ENCODE results near the gene USP15. TPM values are rescaled to one million over a fixed set of nuclear protein-coding genes. Genes with fewer than 3 reads are reported as not detected.
A peak's percentile ranks its signal among the peaks of the same experiment; 100 is the strongest.

Gene USP15
- total and polyA plus RNA-seq, 4 experiments from 2014 or later: 79.1 to 156 (median 119) TPM

- POLR2A ChIA-PET (ENCODE audit: partially characterized antibody): interaction anchor here (1.5 kb wide), 1 partner anchor 12 kb away, joined by 5 read pairs; the partner anchor contains the start of gene USP15
- Histone ChIP-seq H3K9me3 (ENCODE audit: control insufficient read depth in 1 of 2, low read length in 2 of 2) (no peaks in the 10 kb centered on the region), H3K27me3 (ENCODE audit: insufficient read depth, low read length) (no peaks in the 10 kb centered on the region), H3K4me3 (ENCODE audit: low read length in 2 of 2) (no peak overlapping the region), H3K36me3 (ENCODE audit: insufficient read depth, low read length) (no peaks in the 10 kb centered on the region), H3K27ac (ENCODE audit: low read depth, low read length) (no peak overlapping the region), H3K4me1 (ENCODE audit: insufficient read depth, low read length) (peaks cover 22% of the 10 kb centered on the region)
- Mint-ChIP-seq H3K36me3 (no peaks in the 10 kb centered on the region), H3K4me1 (peaks cover 7 to 17% (median 14%) of the 10 kb centered on the region in 4 donors), H3K27ac (no peak overlapping the region), H3K9me3 (no peaks in the 10 kb centered on the region), H3K4me3 (no peak overlapping the region), H3K27me3 (peaks cover 0 to 2% of the 10 kb centered on the region in 2 donors)
- CTCF ChIA-PET (ENCODE audit: partially characterized antibody): no interaction called here
- intact Hi-C loops (cut with micrococcal nuclease): no loop called here
- DNase-seq: no peak
These were observed 12.7 kb upstream of the USP15 start for GRCh38 chr12:62247281-62248045.

GRCh38 chr12:62248873-62249272 is 11.3 kb upstream of the USP15 start:
- peaks cover 0 to 2% of the 10 kb centered on the region in 2 donors for H3K27me3 Mint-ChIP-seq
- intact Hi-C loops (cut with micrococcal nuclease): no loop called here
- H3K9me3 Mint-ChIP-seq: no peaks in the 10 kb centered on the region
- no peaks in the 10 kb centered on the region for H3K36me3 ChIP-seq (ENCODE audit: insufficient read depth, low read length)
- no peaks in the 10 kb centered on the region for H3K27me3 ChIP-seq (ENCODE audit: insufficient read depth, low read length)
- H3K27ac Mint-ChIP-seq: no peak overlapping the region
- peaks cover 0 to 8% of the 10 kb centered on the region in 2 donors for H3K36me3 Mint-ChIP-seq
- no peaks in the 10 kb centered on the region for H3K9me3 ChIP-seq (ENCODE audit: control insufficient read depth in 1 of 2, low read length in 2 of 2)
- H3K4me1 Mint-ChIP-seq: peaks cover 7 to 17% (median 15%) of the 10 kb centered on the region in 4 donors
- CTCF ChIA-PET (ENCODE audit: partially characterized antibody): no interaction called here
- DNase-seq: no peak
- H3K27ac ChIP-seq (ENCODE audit: low read depth, low read length): no peak overlapping the region
- H3K4me1 ChIP-seq (ENCODE audit: insufficient read depth, low read length): peaks cover 22% of the 10 kb centered on the region
- H3K4me3 Mint-ChIP-seq: no peak overlapping the region
- no peak overlapping the region for H3K4me3 ChIP-seq (ENCODE audit: low read length in 2 of 2)
- POLR2A ChIA-PET (ENCODE audit: partially characterized antibody): no interaction called here

GRCh38 chr12:62249419-62249818 is 10.8 kb upstream of the USP15 start:
- Histone ChIP-seq H3K9me3 (ENCODE audit: control insufficient read depth in 1 of 2, low read length in 2 of 2) (no peaks in the 10 kb centered on the region), H3K27ac (ENCODE audit: low read depth, low read length) (no peak overlapping the region), H3K27me3 (ENCODE audit: insufficient read depth, low read length) (no peaks in the 10 kb centered on the region), H3K4me3 (ENCODE audit: low read length in 2 of 2) (no peak overlapping the region), H3K36me3 (ENCODE audit: insufficient read depth, low read length) (no peaks in the 10 kb centered on the region), H3K4me1 (ENCODE audit: insufficient read depth, low read length) (peaks cover 22% of the 10 kb centered on the region)
- DNase-seq: no peak
- peaks cover 7 to 17% (median 15%) of the 10 kb centered on the region in 4 donors for H3K4me1 Mint-ChIP-seq
- H3K27me3 Mint-ChIP-seq: peaks cover 0 to 2% of the 10 kb centered on the region in 2 donors
- ChIA-PET CTCF (ENCODE audit: partially characterized antibody) (no interaction called here), POLR2A (ENCODE audit: partially characterized antibody) (no interaction called here)
- intact Hi-C loops (cut with micrococcal nuclease): no loop called here
- no peak overlapping the region for H3K4me3 Mint-ChIP-seq
- peaks cover 0 to 9% of the 10 kb centered on the region in 2 donors for H3K36me3 Mint-ChIP-seq
- H3K27ac Mint-ChIP-seq: no peak overlapping the region
- no peaks in the 10 kb centered on the region for H3K9me3 Mint-ChIP-seq

GRCh38 chr12:62250671-62251608 is 9.3 kb upstream of the USP15 start:
- ChIA-PET POLR2A (ENCODE audit: partially characterized antibody) (interaction anchor here (1.6 kb wide), 1 partner anchor 9 kb away, joined by 15 read pairs; the partner anchor contains the start of gene USP15), CTCF (ENCODE audit: partially characterized antibody) (interaction anchor here (1.2 to 1.5 kb wide), 2 partner anchors 9 to 187 kb away, joined by 3 to 5 read pairs; partner anchors contain the start of gene USP15)
- H3K9me3 Mint-ChIP-seq: no peaks in the 10 kb centered on the region
- Histone ChIP-seq H3K4me3 (ENCODE audit: low read length in 2 of 2) (no peak overlapping the region), H3K36me3 (ENCODE audit: insufficient read depth, low read length) (no peaks in the 10 kb centered on the region), H3K27ac (ENCODE audit: low read depth, low read length) (no peak overlapping the region), H3K9me3 (ENCODE audit: control insufficient read depth in 1 of 2, low read length in 2 of 2) (no peaks in the 10 kb centered on the region), H3K27me3 (ENCODE audit: insufficient read depth, low read length) (no peaks in the 10 kb centered on the region), H3K4me1 (ENCODE audit: insufficient read depth, low read length) (peaks cover 22% of the 10 kb centered on the region)
- no peak for DNase-seq
- intact Hi-C loops (cut with micrococcal nuclease): no loop called here
- peaks cover 0 to 9% of the 10 kb centered on the region in 2 donors for H3K36me3 Mint-ChIP-seq
- peaks cover 0 to 2% of the 10 kb centered on the region in 2 donors for H3K27me3 Mint-ChIP-seq
- H3K4me3 Mint-ChIP-seq: peak overlapping the region in 7 of 8 donors; percentile 1 to 72 (median 59)
- peak overlapping the region; percentile 53 to 91 (median 90) for H3K27ac Mint-ChIP-seq
- peaks cover 7 to 17% (median 15%) of the 10 kb centered on the region in 4 donors for H3K4me1 Mint-ChIP-seq

- no peaks in the 10 kb centered on the region for H3K36me3 ChIP-seq (ENCODE audit: insufficient read depth, low read length)
- ChIA-PET CTCF (ENCODE audit: partially characterized antibody) (interaction anchor here (1.2 to 1.5 kb wide), 2 partner anchors 8 to 186 kb away, joined by 3 to 5 read pairs; partner anchors contain the start of gene USP15), POLR2A (ENCODE audit: partially characterized antibody) (interaction anchor here (1.6 kb wide), 1 partner anchor 8 kb away, joined by 15 read pairs; the partner anchor contains the start of gene USP15)
- H3K27ac ChIP-seq (ENCODE audit: low read depth, low read length): no peak overlapping the region
- Mint-ChIP-seq H3K4me3 (peak overlapping the region in 6 of 8 donors; percentile 29 to 72 (median 59)), H3K27ac (peak overlapping the region; percentile 53 to 91 (median 90)), H3K36me3 (peaks cover 0 to 9% of the 10 kb centered on the region in 2 donors), H3K27me3 (peaks cover 0 to 2% of the 10 kb centered on the region in 2 donors), H3K9me3 (no peaks in the 10 kb centered on the region), H3K4me1 (peaks cover 8 to 20% (median 16%) of the 10 kb centered on the region in 4 donors)
- H3K4me3 ChIP-seq (ENCODE audit: low read length in 2 of 2): no peak overlapping the region
- intact Hi-C loops (cut with micrococcal nuclease): no loop called here
- peaks cover 27% of the 10 kb centered on the region for H3K4me1 ChIP-seq (ENCODE audit: insufficient read depth, low read length)
- H3K9me3 ChIP-seq (ENCODE audit: control insufficient read depth in 1 of 2, low read length in 2 of 2): no peaks in the 10 kb centered on the region
- no peaks in the 10 kb centered on the region for H3K27me3 ChIP-seq (ENCODE audit: insufficient read depth, low read length)
- no peak for DNase-seq
These were observed 8.6 kb upstream of the USP15 start for GRCh38 chr12:62251609-62251958.

GRCh38 chr12:62252576-62252975 is 7.6 kb upstream of the USP15 start:
- peaks cover 0 to 2% of the 10 kb centered on the region in 2 donors for H3K27me3 Mint-ChIP-seq
- no peak overlapping the region for H3K4me3 Mint-ChIP-seq
- intact Hi-C loops (cut with micrococcal nuclease): no loop called here
- ChIA-PET CTCF (ENCODE audit: partially characterized antibody) (no interaction called here), POLR2A (ENCODE audit: partially characterized antibody) (no interaction called here)
- no peaks in the 10 kb centered on the region for H3K9me3 Mint-ChIP-seq
- peaks cover 0 to 9% of the 10 kb centered on the region in 2 donors for H3K36me3 Mint-ChIP-seq
- DNase-seq: no peak
- Histone ChIP-seq H3K27me3 (ENCODE audit: insufficient read depth, low read length) (no peaks in the 10 kb centered on the region), H3K36me3 (ENCODE audit: insufficient read depth, low read length) (no peaks in the 10 kb centered on the region), H3K9me3 (ENCODE audit: control insufficient read depth in 1 of 2, low read length in 2 of 2) (no peaks in the 10 kb centered on the region), H3K4me3 (ENCODE audit: low read length in 2 of 2) (no peak overlapping the region), H3K27ac (ENCODE audit: low read depth, low read length) (no peak overlapping the region), H3K4me1 (ENCODE audit: insufficient read depth, low read length) (peaks cover 37% of the 10 kb centered on the region)
- no peak overlapping the region for H3K27ac Mint-ChIP-seq
- H3K4me1 Mint-ChIP-seq: peaks cover 13 to 30% (median 21%) of the 10 kb centered on the region in 4 donors

GRCh38 chr12:62254967-62255366 is 5.2 kb upstream of the USP15 start:
- H3K9me3 ChIP-seq (ENCODE audit: control insufficient read depth in 1 of 2, low read length in 2 of 2): no peaks in the 10 kb centered on the region
- H3K4me3 ChIP-seq (ENCODE audit: low read length in 2 of 2): no peak overlapping the region
- H3K27ac Mint-ChIP-seq: no peak overlapping the region
- H3K36me3 ChIP-seq (ENCODE audit: insufficient read depth, low read length): no peaks in the 10 kb centered on the region
- H3K27me3 ChIP-seq (ENCODE audit: insufficient read depth, low read length): no peaks in the 10 kb centered on the region
- peaks cover 17 to 52% (median 32%) of the 10 kb centered on the region in 4 donors for H3K4me1 Mint-ChIP-seq
- H3K36me3 Mint-ChIP-seq: peaks cover 7 to 9% of the 10 kb centered on the region in 2 donors
- ChIA-PET POLR2A (ENCODE audit: partially characterized antibody) (no interaction called here), CTCF (ENCODE audit: partially characterized antibody) (no interaction called here)
- no peaks in the 10 kb centered on the region for H3K9me3 Mint-ChIP-seq
- no peak overlapping the region for H3K27ac ChIP-seq (ENCODE audit: low read depth, low read length)
- intact Hi-C loops (cut with micrococcal nuclease): no loop called here
- no peaks in the 10 kb centered on the region for H3K27me3 Mint-ChIP-seq
- DNase-seq: no peak
- peaks cover 53% of the 10 kb centered on the region for H3K4me1 ChIP-seq (ENCODE audit: insufficient read depth, low read length)
- no peak overlapping the region for H3K4me3 Mint-ChIP-seq
